NB4 (cell line): ENCODE measurements around the gene SRD5A2.

Experiments used
- CTCF ChIP-seq: IDR thresholded peaks from one replicate; pipeline ENCODE4 v1.5.1; 2012; ENCODE audit warnings: low read depth, low read length
- MAX ChIP-seq: IDR thresholded peaks from 2 replicates; pipeline ENCODE4 v1.6.1; 2011; ENCODE audit warnings: low read depth, low read length

- TF ChIP-seq CTCF (no peak), MAX (no peak)
Observed at GRCh38 chr2:31586230-31586629, 5.5 kb upstream of the SRD5A2 start.
